GM18861 (cell line): ENCODE results near the gene ISCU.
A peak's percentile ranks its signal among the peaks of the same experiment; 100 is the strongest.
"Not testable (repeated sequence)": the region's sequence is repeated elsewhere in the genome, so short reads cannot be mapped to it uniquely, and the experiment has no call there.

Source experiments
- ATAC-seq: cut with Tn5 transposase; IDR thresholded peaks from one replicate; pipeline ENCODE4 v1.9.1; 2021; ENCODE audit not compliant: unreplicated experiment

Gene ISCU

DNA sequence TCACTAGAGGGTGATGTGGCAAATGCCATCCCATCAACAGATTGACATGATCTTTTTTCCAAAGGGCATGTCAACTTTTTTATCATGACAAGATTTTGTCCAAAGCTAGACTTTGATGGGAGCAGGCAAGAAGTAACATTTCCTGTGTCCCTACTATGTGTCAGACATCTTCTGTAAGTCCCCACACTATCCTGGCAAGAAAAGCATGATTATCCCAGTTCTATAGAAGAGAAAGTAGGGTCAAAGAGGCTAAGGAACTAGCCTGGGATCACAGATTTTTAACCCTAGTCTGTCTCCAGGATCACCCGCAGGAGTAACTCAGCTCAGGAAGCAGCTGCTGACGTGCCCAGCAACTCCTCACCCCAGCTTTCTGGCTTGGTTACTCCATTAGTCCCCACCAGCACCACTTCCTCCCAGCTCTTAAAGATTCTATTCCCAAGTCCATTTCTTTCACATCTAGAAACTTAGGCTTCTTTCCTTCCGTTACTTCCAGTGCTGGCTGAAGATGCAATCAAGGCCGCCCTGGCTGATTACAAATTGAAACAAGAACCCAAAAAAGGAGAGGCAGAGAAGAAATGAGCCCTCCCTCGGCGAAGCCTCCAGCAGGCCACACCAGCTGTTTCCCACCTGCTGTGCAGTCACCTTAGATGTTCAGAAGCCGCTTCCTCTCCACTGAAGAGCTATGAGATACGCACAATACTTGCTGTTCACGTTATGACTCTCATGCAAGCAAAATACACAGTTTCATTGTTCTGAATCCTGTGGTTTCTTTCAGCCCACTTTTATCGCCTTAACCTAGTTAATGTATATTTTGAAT lies 6.2 kb downstream of the ISCU start:
- peak; percentile 68 for ATAC-seq

DNA sequence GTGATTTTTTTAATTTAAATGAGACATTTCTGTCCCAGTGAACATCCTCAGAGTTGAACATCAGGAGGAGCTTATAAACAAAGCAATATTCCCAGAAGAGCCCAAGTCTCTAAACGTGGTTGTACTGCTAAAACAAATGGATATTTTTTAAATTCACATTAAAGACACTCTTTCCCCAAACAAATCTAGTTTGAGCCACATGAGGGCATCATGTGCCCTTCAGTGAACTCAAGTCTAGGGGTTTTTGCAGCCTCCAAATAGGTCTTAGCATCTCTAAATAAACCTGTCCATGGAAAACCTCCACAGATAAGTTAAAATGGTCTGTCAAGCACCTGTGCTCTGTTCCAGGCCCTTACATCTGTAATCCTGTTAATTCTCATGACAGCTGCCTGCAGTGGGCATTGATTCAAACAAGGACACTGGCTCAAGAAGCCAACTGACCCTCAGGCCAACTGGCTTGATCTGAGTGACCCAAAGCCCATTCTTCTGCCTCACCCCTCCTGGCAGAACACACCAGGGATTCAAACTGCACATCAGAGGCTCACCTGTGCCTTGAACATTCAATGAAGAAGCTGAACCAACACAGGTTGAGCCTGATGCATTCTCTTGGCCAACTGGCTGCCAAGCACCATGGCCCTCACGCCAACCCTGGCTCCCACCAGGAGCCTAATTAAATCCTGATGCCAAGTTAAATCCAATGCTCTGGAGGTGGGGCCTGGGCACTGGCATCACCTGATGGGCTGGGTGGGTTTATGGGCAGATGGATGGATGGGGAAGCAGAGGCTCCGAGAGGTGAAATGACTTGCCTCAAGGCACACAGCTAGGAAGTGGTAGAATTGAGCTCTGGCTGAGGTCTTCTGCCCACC lies 8.6 kb downstream of the ISCU start:
- no peak for ATAC-seq

DNA sequence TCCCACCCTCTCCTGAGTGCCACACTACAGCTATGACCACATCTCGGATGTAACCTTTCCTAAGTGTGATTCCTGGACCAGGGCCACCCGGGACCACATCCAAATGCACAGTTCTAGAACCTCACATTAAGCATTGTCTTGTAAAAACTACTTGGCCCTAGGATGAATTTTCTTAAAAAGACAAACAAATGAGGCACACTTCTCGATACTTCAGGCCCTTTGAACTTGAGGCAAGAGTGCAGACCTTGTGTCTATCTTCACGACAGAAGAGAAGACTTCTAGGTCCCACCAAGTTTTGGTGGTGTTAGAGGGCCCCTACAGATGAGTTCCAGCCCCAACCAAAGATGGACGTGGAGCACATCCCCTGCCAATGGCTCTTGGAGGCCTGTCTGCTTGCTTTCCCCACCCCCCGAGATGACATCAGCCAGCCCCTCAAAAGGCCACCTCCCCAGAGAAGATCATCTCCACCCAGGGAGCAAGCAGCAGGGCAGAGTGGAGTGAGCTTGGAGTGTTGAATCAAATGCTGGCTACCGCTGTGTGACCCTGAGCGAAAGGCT lies 9.3 kb downstream of the ISCU start:
- no peak for ATAC-seq

GRCh38 chr12:108572166-108572790 lies 9.9 kb downstream of the ISCU start:
- peak; percentile 26 for ATAC-seq

DNA sequence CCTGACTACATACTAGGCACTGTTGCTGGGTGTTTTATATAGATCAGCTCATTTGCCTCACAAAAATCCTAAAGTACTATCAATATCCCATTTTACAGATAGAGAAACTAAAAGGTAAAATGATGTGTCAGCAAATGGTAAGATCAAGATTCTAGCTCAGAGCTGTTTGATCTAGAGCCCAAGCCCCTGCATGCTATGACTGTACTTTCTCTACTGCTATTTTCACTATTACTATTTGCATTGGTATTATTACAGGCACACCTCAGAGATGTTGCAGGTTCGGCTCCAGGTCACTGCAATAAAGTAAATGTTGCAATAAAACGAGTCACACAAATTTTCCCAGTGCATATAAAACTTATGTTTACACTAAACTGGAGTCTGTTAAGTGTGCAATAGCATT lies 10.9 kb downstream of the ISCU start:
- peak; percentile 21 for ATAC-seq

DNA sequence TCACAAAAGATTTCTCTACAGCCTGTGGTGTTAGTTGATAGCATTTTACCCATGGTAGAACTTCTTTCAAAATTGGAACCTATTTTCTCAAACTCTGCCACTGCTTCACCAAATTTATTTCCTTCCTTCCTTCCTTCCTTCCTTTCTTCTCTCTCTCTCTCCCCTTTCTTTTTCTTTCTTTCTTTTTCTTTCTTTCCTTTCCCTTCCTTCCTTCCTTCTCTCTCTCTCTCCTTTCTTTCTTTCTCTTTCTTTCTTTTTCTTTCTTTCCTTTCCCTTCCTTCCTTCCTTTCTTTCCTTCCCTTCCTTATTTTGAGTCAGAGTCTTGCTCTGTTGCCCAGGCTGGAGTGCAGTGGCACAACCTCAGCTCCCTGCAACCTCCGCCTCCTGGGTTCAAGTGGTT lies 11.9 kb downstream of the ISCU start:
- ATAC-seq = not testable (repeated sequence)

- ATAC-seq = no peak
Observed at GRCh38 chr12:108575199-108575912, 13.0 kb downstream of the ISCU start.

DNA sequence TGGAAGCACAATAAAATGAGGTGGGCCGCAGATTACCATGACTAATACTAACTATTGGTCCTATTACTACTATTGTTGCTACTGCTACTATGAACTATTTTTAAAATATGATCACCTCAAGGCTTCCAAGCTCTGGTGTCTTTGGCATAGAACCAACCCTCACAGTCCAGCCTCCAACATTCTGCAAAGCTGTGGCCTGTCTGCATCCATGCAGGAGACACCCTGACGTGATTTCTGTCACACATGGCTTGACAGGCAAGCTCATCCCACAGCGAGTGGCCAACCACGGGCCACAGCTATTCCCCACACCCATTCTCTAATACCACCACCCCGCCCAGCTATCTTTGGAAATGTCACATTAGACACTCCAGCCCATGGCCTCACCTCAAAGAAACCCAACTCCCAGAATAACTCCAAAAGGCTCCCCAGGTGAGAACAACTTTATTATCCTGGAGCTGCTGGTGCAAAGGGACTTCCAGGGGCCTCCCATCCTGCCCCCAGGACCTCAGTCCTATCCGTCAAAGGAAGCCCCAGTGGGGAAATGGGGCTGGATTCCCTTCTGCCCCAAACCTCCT lies 14.4 kb downstream of the ISCU start:
- no peak for ATAC-seq

- ATAC-seq = no peak
Observed at GRCh38 chr12:108577458-108577857, 15.1 kb downstream of the ISCU start.

- ATAC-seq = no peak
Observed at GRCh38 chr12:108578264-108578663, 15.9 kb downstream of the ISCU start.

- no peak for ATAC-seq
Observed at GRCh38 chr12:108578813-108579212, 16.4 kb downstream of the ISCU start.

- ATAC-seq = no peak
Observed at GRCh38 chr12:108580531-108580930, 18.1 kb downstream of the ISCU start.

- ATAC-seq = no peak
Observed at GRCh38 chr12:108581311-108582227, 19.2 kb downstream of the ISCU start.

DNA sequence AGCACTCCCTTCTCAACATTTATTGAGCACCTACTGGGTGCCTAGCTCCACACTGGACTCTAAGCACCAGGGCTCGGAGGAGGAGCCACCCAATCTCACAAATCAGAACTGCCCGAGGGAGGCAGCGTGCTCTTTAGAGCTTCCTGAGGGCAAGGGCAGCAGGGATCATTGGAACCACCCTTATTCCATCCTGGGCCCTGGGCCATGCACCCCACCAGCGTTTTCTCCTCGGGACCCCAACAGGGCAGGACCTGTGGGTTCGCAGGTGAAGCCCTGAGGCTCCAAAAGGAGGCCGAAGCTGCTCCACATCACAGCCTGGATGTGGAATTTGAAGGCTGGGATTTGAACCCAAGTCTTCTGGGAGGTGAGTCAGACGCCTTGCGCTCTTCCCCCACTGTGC lies 20.1 kb downstream of the ISCU start:
- ATAC-seq = no peak

DNA sequence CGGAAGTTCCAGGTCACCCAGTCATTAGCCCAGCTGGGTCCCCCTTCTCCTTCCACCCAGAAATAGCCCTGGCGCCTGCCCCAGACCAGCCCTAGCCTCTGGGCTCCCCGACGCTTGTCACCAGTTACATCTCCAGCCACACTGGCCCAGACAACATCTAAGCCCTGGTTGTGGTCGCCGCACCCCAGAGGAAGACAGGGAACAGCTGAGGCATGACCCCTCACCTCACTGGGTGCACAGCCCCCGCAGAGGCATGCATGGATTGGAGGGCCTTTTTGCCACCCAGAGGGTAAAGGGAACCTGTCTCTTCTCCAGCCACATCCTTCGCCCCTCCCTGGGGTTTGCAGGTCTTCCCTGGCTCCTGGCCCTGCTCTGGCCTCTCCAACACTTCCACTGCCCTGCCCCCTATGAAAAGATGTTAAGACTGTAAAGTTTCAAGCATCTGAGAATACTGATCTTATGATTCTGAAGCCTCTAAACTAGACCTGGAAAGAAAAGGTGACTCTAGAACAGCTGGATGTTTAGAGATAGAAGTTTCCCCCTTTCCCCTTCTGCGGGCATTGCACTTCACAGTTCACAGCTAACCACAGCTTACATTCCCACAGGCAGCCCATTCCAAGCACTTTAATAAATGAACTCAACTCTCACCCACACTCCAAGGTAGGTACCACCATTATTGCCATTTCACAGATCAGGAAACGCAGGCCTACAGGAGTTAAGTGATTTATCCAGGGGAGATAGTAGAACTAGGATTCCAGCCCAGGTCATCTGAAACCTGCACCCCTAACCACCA lies 20.8 kb downstream of the ISCU start:
- no peak for ATAC-seq

- ATAC-seq = no peak
Observed at GRCh38 chr12:108583991-108584390, 21.6 kb downstream of the ISCU start.

- ATAC-seq = no peak
Observed at GRCh38 chr12:108584456-108585065, 22.2 kb downstream of the ISCU start.

DNA sequence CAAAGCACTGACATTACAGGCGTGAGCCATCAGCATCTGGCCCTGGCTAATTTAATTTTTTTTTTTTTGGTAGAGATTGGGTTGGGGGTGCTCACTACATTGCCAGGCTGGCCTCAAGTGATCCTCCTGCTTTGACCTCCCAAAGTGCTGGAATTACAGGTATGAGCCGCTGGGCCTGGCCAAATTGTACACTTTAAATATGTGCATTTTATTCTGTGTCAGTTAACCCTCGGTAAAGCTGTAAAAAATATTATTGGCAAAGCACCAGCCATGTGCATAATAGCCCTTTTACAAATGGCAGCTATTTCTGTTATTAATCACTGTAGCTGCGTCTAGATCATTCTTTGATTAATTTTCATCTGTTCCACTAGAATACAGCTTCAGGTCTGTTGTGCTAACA lies 23.5 kb downstream of the ISCU start:
- no peak for ATAC-seq
